Neural progenitor cell (in vitro differentiated cells): Measurements from ENCODE around the gene MSANTD3.

Experiments
- CTCF ChIP-seq: fragments of 200-600 bp; sonication (generic); IDR thresholded peaks from 2 replicates; pipeline ENCODE4 v1.5.1; 2017; ENCODE audit warnings: antibody characterized with exemption, mild to moderate bottlenecking
- EZH2 ChIP-seq: fragments of 200-600 bp; sonication (generic); IDR thresholded peaks from 2 replicates; pipeline ENCODE4 v1.6.1; 2017; ENCODE audit warnings: antibody characterized with exemption, mild to moderate bottlenecking, moderate library complexity
- EZH2phosphoT487 ChIP-seq: fragments of 200-600 bp; sonication (generic); IDR thresholded peaks from 2 replicates; pipeline ENCODE4 v1.6.1; 2017; ENCODE audit warnings: antibody characterized with exemption

- TF ChIP-seq CTCF (no peak), EZH2 (no peak), EZH2phosphoT487 (no peak)
Observed at GRCh38 chr9:100440071-100440470, 13.1 kb downstream of the MSANTD3 start.
